Coronary artery (tissue), 2 donors: ENCODE data around the gene RNF182.
"Not testable (repeated sequence)": the region's sequence is repeated elsewhere in the genome, so short reads cannot be mapped to it uniquely, and the experiment has no call there.

Experiments
- DNase-seq: peaks from one replicate; pipeline ENCODE4 v3.0.0-alpha.2; 2017; ENCODE audit warnings: low spot score
- H3K27ac ChIP-seq, 2 donors: fragments of 200-600 bp; sonication (generic); one replicate each; pipeline ENCODE4 v1.5.1; 2016 to 2019
- H3K4me3 ChIP-seq: fragments of 200-600 bp; sonication (generic); 2 replicates; pipeline ENCODE4 v1.5.1; 2016; ENCODE audit warnings: mild to moderate bottlenecking, moderate library complexity
- TF ChIP-seq, protein P1 (sequence below): fragments of 200-600 bp; sonication (generic); IDR thresholded peaks from one replicate; pipeline ENCODE4 v1.5.1; 2019; ENCODE audit warnings: antibody characterized with exemption

The RNF182 gene

DNA sequence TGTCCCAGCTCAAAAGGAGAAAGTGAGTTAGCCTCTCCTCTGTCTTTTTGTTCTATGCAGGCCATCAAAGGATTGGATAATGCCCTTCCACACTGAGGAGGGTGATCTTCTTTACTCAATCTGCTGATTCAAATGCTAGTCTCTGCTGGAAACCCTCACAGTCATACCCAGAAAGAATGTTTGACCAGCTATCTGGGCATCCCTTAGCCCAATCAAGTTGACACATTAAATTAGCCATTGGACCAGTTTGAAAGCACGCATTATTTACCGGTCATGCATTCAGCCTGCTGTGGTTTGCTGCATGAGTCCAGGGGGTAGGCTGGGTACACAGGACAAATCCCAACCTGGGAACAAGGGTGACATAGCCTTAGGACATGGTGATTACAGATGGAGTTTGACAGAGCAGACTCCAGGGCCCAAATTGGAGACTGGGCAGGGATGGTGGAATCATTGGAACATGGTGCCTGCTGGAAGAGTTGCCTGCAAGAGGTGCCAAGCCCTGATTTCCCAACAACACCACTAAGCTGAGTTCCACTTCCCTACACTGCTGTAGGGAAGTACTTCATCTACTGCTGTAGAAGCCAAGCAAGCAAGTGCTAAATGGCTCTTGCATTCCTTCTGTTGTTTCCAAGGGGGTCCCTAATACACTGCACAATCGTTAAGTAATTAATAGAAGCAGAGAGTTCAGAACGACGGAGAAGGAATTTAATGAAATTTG is 87.7 kb downstream of the RNF182 start:
- no peak overlapping the region for H3K4me3 ChIP-seq

GRCh38 chr6:14015964-14016363 is 91.2 kb downstream of the RNF182 start:
- no peak for DNase-seq
- Histone ChIP-seq H3K27ac (no peak overlapping the region), H3K4me3 (no peak overlapping the region)
- TF ChIP-seq, protein P1, sequence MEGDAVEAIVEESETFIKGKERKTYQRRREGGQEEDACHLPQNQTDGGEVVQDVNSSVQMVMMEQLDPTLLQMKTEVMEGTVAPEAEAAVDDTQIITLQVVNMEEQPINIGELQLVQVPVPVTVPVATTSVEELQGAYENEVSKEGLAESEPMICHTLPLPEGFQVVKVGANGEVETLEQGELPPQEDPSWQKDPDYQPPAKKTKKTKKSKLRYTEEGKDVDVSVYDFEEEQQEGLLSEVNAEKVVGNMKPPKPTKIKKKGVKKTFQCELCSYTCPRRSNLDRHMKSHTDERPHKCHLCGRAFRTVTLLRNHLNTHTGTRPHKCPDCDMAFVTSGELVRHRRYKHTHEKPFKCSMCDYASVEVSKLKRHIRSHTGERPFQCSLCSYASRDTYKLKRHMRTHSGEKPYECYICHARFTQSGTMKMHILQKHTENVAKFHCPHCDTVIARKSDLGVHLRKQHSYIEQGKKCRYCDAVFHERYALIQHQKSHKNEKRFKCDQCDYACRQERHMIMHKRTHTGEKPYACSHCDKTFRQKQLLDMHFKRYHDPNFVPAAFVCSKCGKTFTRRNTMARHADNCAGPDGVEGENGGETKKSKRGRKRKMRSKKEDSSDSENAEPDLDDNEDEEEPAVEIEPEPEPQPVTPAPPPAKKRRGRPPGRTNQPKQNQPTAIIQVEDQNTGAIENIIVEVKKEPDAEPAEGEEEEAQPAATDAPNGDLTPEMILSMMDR: no peak

More for the DNA sequence above, 87.7 kb downstream of the RNF182 start:
- TF ChIP-seq, protein P1: no peak
- no peak for DNase-seq
- H3K27ac ChIP-seq: no peak overlapping the region

- TF ChIP-seq, protein P1: no peak
- DNase-seq: no peak
- no peak overlapping the region for H3K27ac ChIP-seq
These were observed 91.7 kb downstream of the RNF182 start for GRCh38 chr6:14016432-14016831.

GRCh38 chr6:14016935-14017625 is 92.3 kb downstream of the RNF182 start:
- H3K27ac ChIP-seq: no peak overlapping the region
- DNase-seq: no peak
- TF ChIP-seq, protein P1: no peak
- no peak overlapping the region for H3K4me3 ChIP-seq

More at GRCh38 chr6:14016432-14016831, 91.7 kb downstream of the RNF182 start:
- H3K4me3 ChIP-seq: no peak overlapping the region

DNA sequence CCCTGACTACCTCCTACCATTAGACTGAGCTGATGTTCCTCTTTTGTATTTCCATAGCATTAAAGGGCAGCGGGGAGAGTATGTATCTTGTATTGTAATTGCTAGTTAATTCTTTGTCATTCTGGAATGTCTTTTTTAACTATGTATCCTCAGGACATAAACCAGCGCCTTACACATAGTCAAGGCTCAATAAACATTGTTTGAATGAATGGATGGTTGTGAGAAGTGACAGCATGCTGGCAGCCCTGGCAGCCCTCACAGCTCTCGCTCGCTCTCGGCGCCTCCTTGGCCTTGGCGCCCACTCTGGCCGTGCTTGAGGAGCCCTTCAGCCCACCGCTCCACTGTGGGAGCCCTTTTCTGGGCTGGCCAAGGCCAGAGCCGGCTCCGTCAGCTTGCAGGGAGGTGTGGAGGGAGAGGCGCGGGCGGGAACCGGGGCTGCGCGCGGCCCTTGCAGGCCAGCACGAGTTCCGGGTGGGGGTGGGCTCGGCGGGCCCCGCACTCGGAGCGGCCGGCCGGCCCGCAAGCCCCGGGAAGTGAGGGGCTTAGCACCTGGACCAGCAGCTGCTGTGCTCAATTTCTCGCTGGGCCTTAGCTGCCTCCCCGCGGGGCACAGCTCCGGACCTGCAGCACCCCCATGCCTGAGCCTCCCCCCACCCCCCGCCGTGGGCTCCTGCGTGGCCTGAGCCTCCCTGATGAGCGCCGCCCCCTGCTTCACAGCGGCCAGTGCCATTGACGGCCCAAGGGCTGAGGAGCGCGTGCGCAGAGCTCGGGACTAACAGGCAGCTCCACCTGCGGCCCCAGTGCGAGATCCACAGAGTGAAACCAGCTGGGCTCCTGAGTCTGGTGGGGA is 93.1 kb downstream of the RNF182 start:
- TF ChIP-seq, protein P1: no peak
- Histone ChIP-seq H3K27ac (no peak overlapping the region), H3K4me3 (no peak overlapping the region)
- DNase-seq: no peak

DNA sequence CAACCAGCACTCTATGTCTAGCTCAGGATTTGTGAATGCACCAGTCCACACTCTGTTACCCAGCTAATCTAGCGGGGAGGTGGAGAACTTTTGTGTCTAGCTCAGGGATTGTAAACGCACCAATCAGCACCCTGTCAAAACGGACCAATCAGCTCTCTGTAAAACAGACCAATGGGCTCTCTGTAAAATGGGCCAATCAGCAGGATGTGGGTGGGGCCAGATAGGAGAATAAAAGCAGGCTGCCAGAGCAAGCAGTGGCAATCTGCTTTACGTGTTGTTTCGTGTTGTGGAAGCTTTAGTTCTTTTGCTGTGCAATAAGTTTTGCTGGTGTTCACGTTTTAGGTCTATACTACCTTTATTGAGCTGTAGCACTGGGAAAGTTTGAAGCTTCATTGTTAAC is 93.8 kb downstream of the RNF182 start:
- DNase-seq, H3K4me3 ChIP-seq, H3K27ac ChIP-seq: not testable (repeated sequence)

GRCh38 chr6:14020551-14020950 is 95.8 kb downstream of the RNF182 start:
- H3K27ac ChIP-seq: no peak overlapping the region

More at GRCh38 chr6:14020551-14020950, 95.8 kb downstream of the RNF182 start:
- TF ChIP-seq, protein P1: no peak
- H3K4me3 ChIP-seq: no peak overlapping the region
- no peak for DNase-seq
